ENCODE results near the gene CDC42EP4. TPM values are rescaled to one million over a fixed set of nuclear protein-coding genes. Genes with fewer than 3 reads are reported as not detected.

The CDC42EP4 gene
- total RNA-seq, 1 donor from 2014 or later = 104 TPM

GRCh38 chr17:73283250-73283649 is 28.6 kb downstream of the CDC42EP4 start:
- no peak for TF ChIP-seq CTCF (IDR thresholded peaks at IDR 0.05)
- no peaks in the 10 kb centered on the region for H3K9me3 ChIP-seq
- no peak for DNase-seq (ENCODE audit: low spot score in 2 of 2)
- H3K4me3 ChIP-seq = no peak overlapping the region
- peak overlapping the region; percentile 16 to 46 for H3K27ac ChIP-seq
- no peaks in the 10 kb centered on the region for H3K27me3 ChIP-seq
- intact Hi-C loops (cut with DNase I) = no loop called here
- peaks cover 19 to 20% of the 10 kb centered on the region in 2 donors for H3K36me3 ChIP-seq
- H3K4me1 ChIP-seq = peaks cover 0 to 34% of the 10 kb centered on the region in 2 donors

DNA sequence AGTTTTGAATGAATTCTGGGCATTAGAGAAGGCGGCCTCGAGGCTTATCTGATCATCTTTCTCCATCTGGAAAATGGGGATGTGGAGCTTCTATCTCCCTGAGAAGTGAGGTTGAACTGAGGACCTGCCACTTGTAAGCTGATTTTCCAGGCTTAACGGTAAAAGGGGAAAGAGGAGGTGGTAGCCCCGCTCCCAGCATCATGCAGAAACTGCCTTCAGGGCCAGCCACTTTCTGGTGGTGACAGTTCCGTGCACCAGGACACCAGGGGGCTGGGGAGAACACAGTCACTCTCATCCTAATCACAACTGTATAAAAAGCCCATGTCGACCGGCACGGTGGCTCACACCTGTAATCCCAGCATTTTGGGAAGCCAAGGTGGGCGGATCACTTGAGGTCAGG is 29.2 kb downstream of the CDC42EP4 start:
- Histone ChIP-seq H3K9me3 (no peaks in the 10 kb centered on the region), H3K27me3 (no peaks in the 10 kb centered on the region), H3K27ac (no peak overlapping the region), H3K4me3 (no peak overlapping the region), H3K36me3 (peaks cover 19 to 20% of the 10 kb centered on the region in 2 donors), H3K4me1 (peaks cover 0 to 34% of the 10 kb centered on the region in 2 donors)
- no peak for DNase-seq (ENCODE audit: low spot score in 2 of 2)
- no peak for TF ChIP-seq CTCF (IDR thresholded peaks at IDR 0.05)
- intact Hi-C loops (cut with DNase I) = no loop called here

- Histone ChIP-seq H3K36me3 (peaks cover 19 to 20% of the 10 kb centered on the region in 2 donors), H3K27me3 (no peaks in the 10 kb centered on the region), H3K4me1 (peaks cover 0 to 27% of the 10 kb centered on the region in 2 donors), H3K4me3 (no peak overlapping the region), H3K9me3 (no peaks in the 10 kb centered on the region), H3K27ac (no peak overlapping the region)
- TF ChIP-seq CTCF (IDR thresholded peaks at IDR 0.05) = no peak
- intact Hi-C loops (cut with DNase I) = no loop called here
- no peak for DNase-seq (ENCODE audit: low spot score in 2 of 2)
Observed at GRCh38 chr17:73281928-73282327, 29.9 kb downstream of the CDC42EP4 start.

DNA sequence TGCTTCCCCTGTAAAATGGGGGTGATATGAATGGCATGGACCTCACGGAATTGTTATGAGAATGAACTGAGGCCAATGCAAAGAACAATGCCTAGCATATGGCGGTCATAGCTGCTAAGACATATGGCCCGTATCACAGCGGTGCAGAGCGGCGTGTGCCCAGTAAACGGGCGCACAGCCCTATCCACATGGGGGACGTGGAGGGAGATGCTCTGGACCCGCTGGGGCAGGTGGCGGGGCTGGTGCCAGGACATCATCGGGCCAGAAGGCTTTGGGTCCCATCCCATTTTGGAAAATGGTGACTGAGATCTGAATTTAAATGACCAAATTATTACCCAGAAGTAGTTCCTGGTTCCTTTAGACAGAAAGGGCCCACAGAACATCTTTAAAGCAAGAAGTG is 31.6 kb downstream of the CDC42EP4 start:
- peaks cover 7 to 9% of the 10 kb centered on the region in 2 donors for H3K36me3 ChIP-seq
- H3K4me3 ChIP-seq = no peak overlapping the region
- no peak for DNase-seq (ENCODE audit: low spot score in 2 of 2)
- no peak overlapping the region for H3K27ac ChIP-seq
- H3K4me1 ChIP-seq = peaks cover 0 to 22% of the 10 kb centered on the region in 2 donors
- H3K9me3 ChIP-seq = no peaks in the 10 kb centered on the region
- no peak for TF ChIP-seq CTCF (IDR thresholded peaks at IDR 0.05)
- intact Hi-C loops (cut with DNase I) = no loop called here
- no peaks in the 10 kb centered on the region for H3K27me3 ChIP-seq

DNA sequence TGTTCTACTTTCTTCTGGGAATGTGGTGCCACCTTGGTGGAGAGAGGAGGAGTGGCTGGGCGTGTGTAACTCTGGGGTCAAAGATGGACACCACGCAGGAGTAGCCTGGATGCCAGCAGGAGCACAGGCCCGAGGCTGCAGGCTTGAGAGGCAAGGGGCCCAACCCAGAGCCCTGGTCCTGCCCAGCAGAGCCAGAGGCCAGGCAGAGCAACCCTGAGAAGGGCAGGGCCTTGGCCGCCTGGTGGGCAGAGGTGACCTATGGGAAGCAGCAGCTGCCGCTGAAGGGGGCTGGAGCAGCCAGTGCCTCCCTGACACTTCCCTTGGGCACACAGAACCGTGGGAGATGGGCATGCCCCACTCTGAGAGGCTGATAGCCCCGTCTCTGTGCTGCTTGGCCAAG is 32.1 kb downstream of the CDC42EP4 start:
- DNase-seq (ENCODE audit: low spot score in 2 of 2) = no peak
- peaks cover 2 to 4% of the 10 kb centered on the region in 2 donors for H3K36me3 ChIP-seq
- peaks cover 0 to 22% of the 10 kb centered on the region in 2 donors for H3K4me1 ChIP-seq
- no peak for TF ChIP-seq CTCF (IDR thresholded peaks at IDR 0.05)
- intact Hi-C loops (cut with DNase I) = no loop called here
- no peaks in the 10 kb centered on the region for H3K9me3 ChIP-seq
- H3K4me3 ChIP-seq = no peak overlapping the region
- peak overlapping the region in 1 of 2 donors; percentile 38 for H3K27ac ChIP-seq
- no peaks in the 10 kb centered on the region for H3K27me3 ChIP-seq

Measured in ascending aorta (tissue), 2 donors.